OCI-LY1 (cell line): ENCODE data around the gene ZFPL1.

Experiments
- H2AFZ ChIP-seq: fragments of 200-600 bp; sonication (generic), shearing (Covaris generic); 2 replicates; pipeline ENCODE4 v1.6.0; 2014; ENCODE audit warnings: antibody characterized with exemption, mild to moderate bottlenecking, low read length
- H3F3A ChIP-seq: fragments of 200-600 bp; sonication (generic), shearing (Covaris generic); 2 replicates; pipeline ENCODE4 v1.6.0; 2014; ENCODE audit warnings: mild to moderate bottlenecking, antibody characterized with exemption, low read length, moderate library complexity; ENCODE audit not compliant: insufficient read depth
- H3K27ac ChIP-seq: fragments of 200-600 bp; sonication (generic); 2 replicates; pipeline ENCODE4 v1.5.1; 2014; ENCODE audit warnings: low read length, mixed run types, mild to moderate bottlenecking, low read depth; ENCODE audit not compliant: poor library complexity, severe bottlenecking
- H3K27me3 ChIP-seq: fragments of 200-600 bp; sonication (generic); 2 replicates; pipeline ENCODE4 v1.6.0; 2014; ENCODE audit warnings: antibody characterized with exemption, mild to moderate bottlenecking, low read length, moderate library complexity; ENCODE audit not compliant: insufficient read depth
- H3K36me3 ChIP-seq: fragments of 200-600 bp; sonication (generic); 2 replicates; pipeline ENCODE4 v1.6.1; 2014; ENCODE audit warnings: mild to moderate bottlenecking, antibody characterized with exemption, low read length, moderate library complexity, mixed read lengths; ENCODE audit not compliant: insufficient read depth
- H3K4me1 ChIP-seq: fragments of 200-600 bp; sonication (generic); 2 replicates; pipeline ENCODE4 v1.5.1; 2014; ENCODE audit warnings: mild to moderate bottlenecking, low read length, moderate library complexity; ENCODE audit not compliant: insufficient read depth, severe bottlenecking
- H3K4me2 ChIP-seq: fragments of 200-600 bp; sonication (generic), shearing (Covaris generic); 2 replicates; pipeline ENCODE4 v1.6.1; 2014; ENCODE audit warnings: low read length
- H3K4me3 ChIP-seq: fragments of 200-600 bp; sonication (generic); 2 replicates; pipeline ENCODE4 v1.5.1; 2014; ENCODE audit warnings: low read length, low read depth, mild to moderate bottlenecking, mixed read lengths; ENCODE audit not compliant: poor library complexity, severe bottlenecking
- H3K79me2 ChIP-seq: fragments of 200-600 bp; shearing (Covaris generic); 2 replicates; pipeline ENCODE4 v1.6.1; 2016; ENCODE audit warnings: mixed run types, low read length, mixed read lengths; ENCODE audit not compliant: insufficient read depth
- H3K9ac ChIP-seq: fragments of 200-600 bp; sonication (generic), shearing (Covaris generic); 2 replicates; pipeline ENCODE4 v1.6.1; 2014; ENCODE audit warnings: mild to moderate bottlenecking, low read length, mixed read lengths
- H3K9me2 ChIP-seq: fragments of 200-600 bp; sonication (generic), shearing (Covaris generic); 2 replicates; pipeline ENCODE4 v1.6.1; 2014; ENCODE audit warnings: low read depth, mild to moderate bottlenecking, low read length, mixed read lengths
- H3K9me3 ChIP-seq: fragments of 200-600 bp; shearing (Covaris generic); 2 replicates; pipeline ENCODE4 v1.6.1; 2014; ENCODE audit warnings: low read length, mixed read lengths
- H4K20me1 ChIP-seq: fragments of 200-600 bp; sonication (generic), shearing (Covaris generic); 2 replicates; pipeline ENCODE4 v1.6.0; 2016; ENCODE audit warnings: mild to moderate bottlenecking, low read length; ENCODE audit not compliant: insufficient read depth
- CTCF ChIP-seq: fragments of 200-600 bp; sonication (generic), shearing (Covaris generic); IDR thresholded peaks from 2 replicates; pipeline ENCODE4 v1.5.1; 2017; ENCODE audit warnings: mild to moderate bottlenecking, antibody characterized with exemption, low read length, moderate library complexity, mixed read lengths
- EZH2 ChIP-seq: fragments of 200-600 bp; sonication (generic), shearing (Covaris generic); IDR thresholded peaks from 2 replicates; pipeline ENCODE4 v1.8.0; 2017; ENCODE audit warnings: borderline replicate concordance, mixed run types, mild to moderate bottlenecking, antibody characterized with exemption, low read length, moderate library complexity, mixed read lengths

Gene ZFPL1

GRCh38 chr11:65119670-65119995 lies 35.6 kb downstream of the ZFPL1 start:
- H3K27ac ChIP-seq, result peak overlapping the region; percentile 48
- TF ChIP-seq EZH2 (no peak), CTCF (no peak)
- peaks cover 19% of the 10 kb centered on the region for H3K79me2 ChIP-seq
- no peak overlapping the region for H3K4me3 ChIP-seq
- H3K4me2 ChIP-seq, result peak overlapping the region; percentile 75
- no peaks in the 10 kb centered on the region for H3K9me3 ChIP-seq
- peaks cover 52% of the 10 kb centered on the region for H3K4me1 ChIP-seq
- H3F3A ChIP-seq, result 0 out of 2 replicates have a peak, but pooled peaks cover 4% of the 10 kb centered on the region
- no peaks in the 10 kb centered on the region for H3K27me3 ChIP-seq
- peak overlapping the region; percentile 96; the same call in 1 of the 2 replicates for H3K9ac ChIP-seq
- H3K9me2 ChIP-seq, result no peaks in the 10 kb centered on the region
- peaks cover 70% of the 10 kb centered on the region for H3K36me3 ChIP-seq
- no peaks in the 10 kb centered on the region for H4K20me1 ChIP-seq
- H2AFZ ChIP-seq, result no peak overlapping the region

- peak overlapping the region; percentile 72 for H3K27ac ChIP-seq
- peaks cover 70% of the 10 kb centered on the region for H3K36me3 ChIP-seq
- H3K4me3 ChIP-seq, result peak overlapping the region; percentile 87
Observed at GRCh38 chr11:65120831-65121230, 36.8 kb downstream of the ZFPL1 start.

GRCh38 chr11:65121447-65121864 lies 37.4 kb downstream of the ZFPL1 start:
- no peak overlapping the region for H2AFZ ChIP-seq
- TF ChIP-seq CTCF (no peak), EZH2 (no peak)
- peak overlapping the region; percentile 87 for H3K4me3 ChIP-seq
- no peaks in the 10 kb centered on the region for H3K27me3 ChIP-seq
- no peaks in the 10 kb centered on the region for H3K9me3 ChIP-seq
- peak overlapping the region; percentile 96 for H3K9ac ChIP-seq
- peaks cover 10% of the 10 kb centered on the region; the same call in 1 of the 2 replicates for H3F3A ChIP-seq
- peak overlapping the region; percentile 72 for H3K27ac ChIP-seq
- peak overlapping the region; percentile 75 for H3K4me2 ChIP-seq
- peaks cover 70% of the 10 kb centered on the region for H3K36me3 ChIP-seq
- H4K20me1 ChIP-seq, result no peaks in the 10 kb centered on the region
- H3K9me2 ChIP-seq, result no peaks in the 10 kb centered on the region
- peaks cover 19% of the 10 kb centered on the region for H3K79me2 ChIP-seq
- peaks cover 42% of the 10 kb centered on the region for H3K4me1 ChIP-seq

More at GRCh38 chr11:65120831-65121230, 36.8 kb downstream of the ZFPL1 start:
- Histone ChIP-seq H4K20me1 (no peaks in the 10 kb centered on the region), H2AFZ (no peak overlapping the region), H3K79me2 (peaks cover 19% of the 10 kb centered on the region), H3K4me2 (peak overlapping the region; percentile 75), H3F3A (0 out of 2 replicates have a peak, but pooled peaks cover 7% of the 10 kb centered on the region), H3K27me3 (no peaks in the 10 kb centered on the region), H3K9ac (peak overlapping the region; percentile 96), H3K4me1 (peaks cover 48% of the 10 kb centered on the region), H3K9me3 (no peaks in the 10 kb centered on the region), H3K9me2 (no peaks in the 10 kb centered on the region)
- TF ChIP-seq CTCF (no peak), EZH2 (no peak)
